Left lobe of liver (tissue), 2 donors: ENCODE measurements around the gene OPN1SW. TPM values are rescaled to one million over a fixed set of nuclear protein-coding genes. Genes with fewer than 3 reads are reported as not detected.

Source experiments
- ATAC-seq: fragments of 200-7000 bp; cut with Tn5 transposase; one replicate; pipeline ENCODE4 v1.9.1; 2020; ENCODE audit warnings: mild to moderate bottlenecking, moderate library complexity
- DNase-seq: peaks from one replicate; pipeline ENCODE4 v3.0.0-alpha.2; 2020; ENCODE audit warnings: low spot score
- total RNA-seq: library from RNA; stranded (reverse); gene quantifications from one replicate; pipeline ENCODE4 v1.2.1, GENCODE V29; 2021
- donor health status: DM: no; HTN: no; CAD: no; lungs with moderate emphysema.
- donor health status: DM: no; HTN: yes; CAD: no.

The OPN1SW gene
- total RNA-seq, 1 donor from 2014 or later: not detected

DNA sequence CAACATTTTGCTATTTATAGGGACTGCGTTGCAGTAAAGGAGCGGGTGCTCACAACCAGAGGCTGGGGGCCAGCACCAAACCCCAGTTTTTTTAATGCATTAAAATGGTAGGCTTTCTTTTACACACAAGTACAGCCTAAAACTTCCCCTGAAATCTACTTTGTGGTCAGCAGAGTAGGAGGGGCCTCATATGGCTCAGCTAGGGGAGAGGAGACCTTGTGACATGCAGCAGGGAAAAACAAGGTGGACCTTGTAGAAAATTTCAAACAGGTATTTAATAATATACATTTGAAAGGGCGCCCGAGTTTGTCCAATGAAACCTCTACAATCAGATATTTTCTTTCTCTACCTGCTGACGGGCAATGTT, 17.6 kb upstream of the OPN1SW start:
- DNase-seq (no peak), ATAC-seq (no peak)

DNA sequence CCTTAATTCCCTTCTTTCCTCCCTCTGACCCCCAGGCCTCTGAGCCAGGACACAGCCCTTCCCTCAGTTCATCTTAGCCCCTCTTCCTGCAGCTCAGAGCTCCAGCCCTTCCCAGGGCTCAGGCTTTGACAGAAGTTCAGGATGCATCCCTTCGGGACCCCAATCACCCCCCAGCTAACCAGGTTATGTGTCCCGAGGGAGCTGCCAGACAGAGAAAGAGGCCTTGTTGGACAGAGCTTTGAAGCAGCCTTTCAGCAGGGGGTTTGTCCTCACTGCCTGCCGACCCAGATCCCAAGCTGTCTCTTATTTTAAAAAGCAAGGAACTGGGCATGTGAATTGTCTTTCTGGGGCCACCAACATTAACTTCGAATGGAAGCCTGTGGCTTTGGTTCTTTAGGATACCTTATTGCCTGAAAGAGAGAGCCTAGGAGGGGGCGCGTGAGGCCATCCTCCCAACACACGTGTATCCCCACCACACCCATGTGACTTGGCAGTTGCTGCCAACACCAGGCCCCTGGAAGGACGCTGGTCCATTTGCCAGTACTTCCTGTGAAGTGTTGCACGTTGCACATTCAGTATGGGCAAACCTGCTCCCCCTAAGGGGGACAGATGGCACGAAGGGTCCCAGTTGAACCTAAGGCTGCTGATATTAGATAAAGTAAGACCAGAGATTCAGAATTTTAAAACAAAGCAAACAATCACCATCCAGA, 17.0 kb upstream of the OPN1SW start:
- DNase-seq: no peak
- ATAC-seq: no peak

DNA sequence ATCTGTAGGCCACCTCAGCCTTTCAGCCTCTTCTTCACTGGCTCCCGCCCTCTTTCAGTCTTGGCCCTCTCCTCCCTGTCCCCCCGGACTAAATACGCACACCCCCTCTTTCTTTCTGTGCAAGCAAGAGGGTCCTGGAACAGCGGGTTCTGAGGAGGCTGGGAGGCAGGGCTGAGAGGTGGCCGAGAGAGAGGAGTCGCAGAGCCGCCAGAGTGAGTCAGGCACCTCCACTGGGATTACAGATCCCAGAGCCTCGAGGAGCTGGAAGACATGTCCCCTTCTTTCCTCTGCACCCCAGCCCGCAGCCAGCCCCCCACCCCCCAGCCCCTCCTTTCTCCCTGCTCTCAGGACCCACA, 16.4 kb upstream of the OPN1SW start:
- DNase-seq: no peak
- no peak for ATAC-seq

DNA sequence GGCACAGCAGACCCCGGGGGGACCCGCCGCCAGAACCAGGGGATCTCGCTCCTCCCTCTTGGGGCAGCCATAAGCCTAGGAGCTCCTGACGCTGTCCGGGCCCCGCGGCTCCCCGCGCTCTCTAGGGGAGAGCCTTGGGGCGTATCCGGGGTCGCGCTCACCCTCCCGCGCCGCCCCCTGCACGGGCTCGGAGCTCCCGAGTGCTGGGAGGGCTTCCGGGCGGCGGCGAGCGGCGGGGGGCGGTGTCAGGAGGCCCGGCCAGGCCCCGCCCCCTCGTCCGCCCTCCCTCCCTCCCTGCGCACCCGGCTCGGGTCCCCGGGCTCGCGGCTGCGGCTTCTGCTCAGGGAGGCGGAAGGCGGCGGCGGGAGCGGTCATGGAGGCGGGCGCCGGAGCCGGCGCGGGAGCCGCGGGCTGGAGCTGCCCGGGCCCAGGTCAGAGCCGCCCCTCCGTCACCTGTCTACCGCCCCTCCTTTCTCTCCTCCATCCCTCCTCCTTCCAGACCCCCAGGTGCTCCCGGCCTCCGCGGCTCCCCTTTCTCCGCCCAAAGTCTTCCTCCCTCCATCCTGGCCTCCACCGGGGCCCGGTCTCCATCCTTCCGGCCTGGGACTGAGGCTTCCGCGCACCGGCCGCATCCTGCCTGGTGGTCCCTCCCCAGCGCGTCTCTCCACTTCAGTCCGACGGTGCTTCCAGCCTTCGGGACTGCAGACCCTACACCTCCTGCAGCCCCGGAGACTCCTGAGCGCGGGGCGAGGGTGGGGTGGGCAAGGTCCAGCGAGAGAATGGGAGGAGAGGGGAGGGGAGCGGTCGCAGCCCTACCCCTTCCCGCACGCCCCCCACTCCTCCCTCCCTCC, 15.8 kb upstream of the OPN1SW start, which contains the start of gene CCDC136:
TSS of gene CCDC136 (plus strand) at position 848 of the 851 bp plus-strand sequence. CDS start 444 bp downstream, outside the sequence.
- peak; percentile 66 for DNase-seq

DNA sequence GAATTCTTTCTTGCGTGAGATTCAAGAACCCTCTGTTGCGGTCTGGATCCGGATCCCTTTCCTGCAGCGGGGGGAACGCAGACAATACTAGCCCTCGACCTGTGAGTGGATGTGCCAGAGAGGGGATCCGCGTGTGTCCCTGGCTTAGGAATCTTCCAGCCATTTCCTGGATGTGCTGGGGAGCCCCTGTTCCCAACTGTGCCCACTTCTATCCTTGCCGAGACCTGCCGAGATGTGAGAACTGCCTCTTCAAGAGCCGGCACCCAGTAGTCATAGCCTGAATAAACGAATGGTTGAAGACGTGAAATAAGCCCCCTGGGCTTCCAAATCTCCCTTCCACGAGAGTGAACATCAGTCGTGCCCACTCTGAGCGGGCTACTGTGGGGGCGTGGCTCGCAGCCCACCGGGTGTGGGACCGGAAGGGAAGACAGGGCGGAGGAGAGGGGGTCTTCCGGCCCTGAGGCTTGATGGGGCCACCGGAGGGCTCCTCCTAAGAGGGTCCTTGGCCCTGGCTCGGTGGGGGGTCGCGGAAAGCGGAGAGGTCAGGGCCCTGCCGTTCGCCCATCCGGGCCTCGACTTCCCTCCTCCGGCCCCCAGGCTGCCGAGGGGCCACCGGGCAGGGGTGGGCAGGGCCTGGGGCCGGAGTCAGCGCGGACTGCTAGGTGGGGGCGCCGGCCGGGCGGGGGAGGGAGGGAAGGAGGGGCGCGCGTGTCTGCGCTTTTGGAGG, 14.9 kb upstream of the OPN1SW start:
- DNase-seq (no peak), ATAC-seq (no peak)

More for the DNA sequence above, 15.8 kb upstream of the OPN1SW start, which contains the start of gene CCDC136:
- ATAC-seq: peak; percentile 92

DNA sequence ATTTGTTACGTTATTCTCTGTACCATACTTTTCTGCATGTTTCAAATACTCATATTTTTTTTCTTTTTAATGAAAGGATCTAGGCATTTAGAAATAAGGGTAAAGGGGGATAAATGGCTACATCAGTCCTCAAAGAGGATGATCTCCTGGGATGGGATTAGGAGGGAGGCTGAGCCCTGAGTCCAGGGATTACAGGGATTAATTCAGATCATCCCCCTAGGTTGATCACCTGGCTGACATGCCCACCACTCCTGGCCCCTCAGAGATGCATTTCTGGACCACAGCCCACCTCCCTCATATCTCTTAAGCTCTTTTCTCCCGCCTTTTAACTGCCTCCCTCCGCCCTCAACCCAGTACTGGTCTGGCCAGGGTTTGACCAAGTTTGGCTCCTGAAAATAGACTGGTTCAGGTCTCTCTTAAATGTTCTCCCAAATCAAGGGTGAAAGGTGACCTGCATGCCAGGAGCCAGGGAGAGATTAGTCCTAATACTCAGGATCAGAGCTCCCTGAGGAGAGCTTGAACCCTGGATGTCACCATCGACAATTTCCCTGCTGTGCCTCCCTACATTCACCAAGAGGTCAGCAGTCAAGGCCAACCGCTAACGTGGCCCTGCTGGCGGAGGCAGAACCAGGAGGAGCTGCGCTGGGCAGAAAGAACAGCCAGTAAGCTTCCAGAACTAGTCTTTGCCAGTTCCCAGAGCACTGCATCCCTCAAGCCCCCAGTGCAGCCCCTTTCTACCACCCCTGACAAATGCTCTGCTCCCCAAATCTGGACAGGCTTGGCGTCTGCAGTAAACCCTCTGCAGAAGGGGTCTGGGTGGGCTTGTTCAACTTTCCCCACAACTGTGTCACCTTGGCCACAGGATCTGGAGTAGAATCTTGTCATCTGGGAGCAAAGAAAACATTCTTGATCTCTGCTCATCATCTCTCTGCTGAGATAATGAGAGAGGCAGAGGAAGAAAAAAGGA, 13.1 kb upstream of the OPN1SW start:
- ATAC-seq: no peak

DNA sequence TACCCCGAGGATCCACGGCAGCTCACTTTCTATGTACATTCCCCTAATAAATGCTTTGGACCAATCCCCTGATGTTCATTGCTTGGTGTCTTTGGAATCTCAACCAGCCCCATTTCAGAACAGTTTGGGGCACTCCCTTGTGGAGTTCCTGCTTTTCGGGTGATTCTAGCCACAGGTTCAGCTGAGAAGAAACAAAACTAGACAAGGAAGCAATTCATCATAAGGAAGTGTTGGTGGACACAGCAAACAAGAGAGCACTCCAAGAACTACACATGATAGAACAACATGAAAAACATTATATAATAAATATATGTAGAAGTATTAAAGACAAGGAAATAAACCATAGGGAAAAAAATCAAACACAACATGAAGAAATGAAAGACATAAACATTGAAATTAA, 10.1 kb upstream of the OPN1SW start:
- DNase-seq: no peak
- no peak for ATAC-seq

More for the DNA sequence above, 13.1 kb upstream of the OPN1SW start:
- no peak for DNase-seq

DNA sequence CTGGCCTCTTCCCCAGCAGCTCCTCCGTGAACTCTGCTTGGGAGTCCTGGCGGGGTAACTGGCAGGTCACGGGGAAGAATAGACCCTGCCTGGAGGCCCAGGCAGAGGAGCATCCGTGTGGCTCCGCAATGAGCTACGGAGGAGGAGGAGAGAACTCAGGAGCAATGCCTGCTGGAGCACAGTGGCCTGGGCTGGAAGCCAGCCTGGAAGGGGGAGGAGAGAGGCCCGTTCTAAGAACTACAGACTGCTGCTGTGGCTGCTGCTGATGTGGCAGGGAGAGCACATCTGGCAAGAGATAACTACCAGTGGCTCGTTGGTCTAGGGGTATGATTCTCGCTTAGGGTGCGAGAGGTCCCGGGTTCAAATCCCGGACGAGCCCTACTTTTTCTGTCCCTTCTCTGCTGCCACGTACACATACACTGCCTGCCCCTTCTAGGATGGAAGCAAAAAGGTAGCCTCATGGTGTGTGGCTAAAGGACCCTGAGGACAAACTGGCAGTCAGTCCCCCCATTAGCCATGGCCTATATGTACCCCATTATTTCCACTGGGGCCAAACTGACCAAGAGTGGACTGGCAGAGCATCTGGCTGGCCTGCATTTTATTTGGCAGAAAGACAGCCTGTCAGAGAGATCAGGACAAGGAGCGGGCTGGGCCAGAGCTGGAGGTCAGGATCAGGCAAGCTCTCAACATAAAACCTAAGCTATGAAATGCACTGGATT, 7.7 kb upstream of the OPN1SW start:
- peak; percentile 78 for ATAC-seq

DNA sequence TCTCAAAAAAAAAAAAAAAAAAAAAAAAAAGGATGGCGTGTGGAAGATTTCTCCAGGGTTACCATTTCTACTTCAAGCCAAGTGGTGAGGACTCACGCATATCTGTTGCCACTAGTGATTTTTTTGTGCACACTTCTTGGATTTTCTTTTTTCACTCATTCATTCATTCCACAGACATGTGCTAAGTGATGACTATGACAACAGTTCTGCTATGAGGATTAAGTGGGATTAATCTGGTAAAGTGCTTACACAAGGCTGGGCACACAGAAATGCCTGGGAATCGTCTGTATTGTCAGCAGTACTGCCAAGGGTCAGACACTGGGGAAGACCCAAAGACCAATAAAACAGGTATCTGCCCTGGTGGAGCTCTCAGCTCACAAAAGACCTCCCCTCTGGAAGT, 6.3 kb upstream of the OPN1SW start:
- DNase-seq (no peak), ATAC-seq (no peak)

More for the DNA sequence above, 7.7 kb upstream of the OPN1SW start:
- no peak for DNase-seq

DNA sequence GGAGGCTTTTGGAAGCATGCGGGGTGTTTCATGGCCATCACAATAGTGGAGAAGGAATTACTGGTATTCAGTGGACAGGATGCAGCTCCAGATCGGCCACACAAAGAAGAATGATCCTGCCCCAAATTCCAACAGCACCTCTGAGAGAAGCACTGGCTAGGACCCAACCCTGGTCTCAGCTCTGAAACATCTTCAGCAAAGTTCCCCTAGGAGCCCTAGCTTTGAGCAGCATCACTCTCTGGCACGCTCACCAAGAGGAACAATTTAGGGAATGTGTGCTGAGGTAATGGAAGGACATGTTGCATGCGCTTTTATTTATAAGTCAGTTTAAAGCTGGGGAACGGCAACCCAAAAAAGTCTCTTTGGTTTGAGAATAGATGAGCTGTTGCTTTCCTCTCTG, 5.5 kb upstream of the OPN1SW start:
- ATAC-seq: no peak
- DNase-seq: no peak

DNA sequence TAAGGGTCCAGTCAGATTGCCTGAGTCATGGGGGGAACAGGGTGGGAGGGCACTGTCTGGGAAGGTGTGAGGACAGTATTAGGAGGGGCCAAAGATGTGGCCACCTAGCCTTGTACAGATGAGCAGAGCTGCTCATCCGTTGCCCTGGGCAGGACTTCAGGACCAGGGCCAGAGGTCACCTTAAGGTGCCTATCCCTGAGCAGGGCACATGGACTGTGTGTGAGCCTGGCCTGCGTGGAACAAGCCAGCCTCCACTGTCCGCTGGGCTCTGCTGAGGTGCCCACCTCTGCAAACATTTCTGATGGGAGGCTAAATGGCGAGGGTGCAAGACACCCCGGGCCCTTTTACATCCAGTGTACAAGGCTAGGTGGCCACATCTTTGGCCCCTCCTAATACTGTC, 3.4 kb upstream of the OPN1SW start:
- ATAC-seq (no peak), DNase-seq (no peak)

DNA sequence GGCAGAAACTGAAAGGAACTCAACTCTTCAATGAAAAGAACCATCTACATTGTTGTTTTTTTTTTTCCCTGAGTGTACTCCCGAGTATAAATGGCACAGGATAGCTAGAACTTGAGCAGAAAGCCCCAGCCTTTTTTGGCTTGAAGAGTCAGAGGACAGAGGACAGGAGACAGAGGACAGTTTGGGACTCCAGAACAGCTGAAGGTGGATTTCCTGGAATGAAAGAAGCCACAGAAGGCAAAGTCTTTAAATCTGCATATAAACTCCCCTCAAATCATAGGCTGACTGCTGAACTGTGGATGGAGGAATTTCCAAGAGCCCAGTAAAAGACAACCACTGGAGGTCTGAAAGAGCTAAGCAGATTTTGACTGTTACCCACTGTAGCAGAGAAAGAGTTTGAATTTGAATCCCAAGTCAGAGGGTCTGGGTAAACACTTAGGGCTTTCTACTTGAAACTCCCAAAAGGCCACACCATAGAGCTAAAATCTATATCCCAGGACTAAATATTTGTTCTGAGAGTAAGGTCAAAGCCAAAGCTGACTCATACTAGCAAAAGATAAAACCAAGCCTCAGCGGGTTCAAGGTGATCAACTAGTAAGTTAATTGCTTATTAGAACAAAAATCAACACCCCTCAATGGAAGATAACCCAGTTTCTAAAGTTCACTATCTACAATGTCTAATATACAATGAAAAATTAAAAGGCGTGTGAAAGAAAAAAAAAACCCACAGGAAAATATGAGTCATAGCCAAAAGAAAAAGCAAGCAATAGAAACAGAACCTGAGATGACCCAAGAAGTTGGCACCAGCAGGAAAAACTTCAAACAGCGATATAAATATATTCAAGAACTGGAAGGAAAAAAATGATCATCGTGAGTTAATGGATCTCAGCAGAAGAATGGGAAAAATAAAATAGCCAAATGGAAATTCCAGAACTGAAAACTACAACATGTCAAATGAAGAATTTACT, 1.8 kb upstream of the OPN1SW start:
- ATAC-seq (no peak), DNase-seq (no peak)

DNA sequence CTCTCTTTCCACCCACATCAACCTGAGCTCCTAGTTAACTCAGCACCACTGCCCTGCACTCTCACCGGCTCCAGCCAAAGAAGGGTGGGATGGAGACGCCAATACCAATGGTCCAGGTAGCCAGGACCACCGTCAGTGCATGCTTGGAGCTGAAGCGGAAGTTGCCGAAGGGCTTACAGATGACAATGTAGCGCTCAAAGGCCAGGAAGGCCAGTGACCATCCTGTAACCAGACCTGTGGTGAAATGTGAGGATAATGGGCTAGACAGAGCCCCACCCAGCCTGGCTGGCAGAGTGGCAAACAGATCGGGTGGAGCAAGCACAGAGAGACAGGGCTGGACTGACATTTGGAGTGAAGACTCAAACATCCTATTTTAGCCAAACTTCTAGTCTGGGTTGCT, 673 bp downstream of the OPN1SW start:
- ATAC-seq: peak; percentile 47
- DNase-seq: no peak

DNA sequence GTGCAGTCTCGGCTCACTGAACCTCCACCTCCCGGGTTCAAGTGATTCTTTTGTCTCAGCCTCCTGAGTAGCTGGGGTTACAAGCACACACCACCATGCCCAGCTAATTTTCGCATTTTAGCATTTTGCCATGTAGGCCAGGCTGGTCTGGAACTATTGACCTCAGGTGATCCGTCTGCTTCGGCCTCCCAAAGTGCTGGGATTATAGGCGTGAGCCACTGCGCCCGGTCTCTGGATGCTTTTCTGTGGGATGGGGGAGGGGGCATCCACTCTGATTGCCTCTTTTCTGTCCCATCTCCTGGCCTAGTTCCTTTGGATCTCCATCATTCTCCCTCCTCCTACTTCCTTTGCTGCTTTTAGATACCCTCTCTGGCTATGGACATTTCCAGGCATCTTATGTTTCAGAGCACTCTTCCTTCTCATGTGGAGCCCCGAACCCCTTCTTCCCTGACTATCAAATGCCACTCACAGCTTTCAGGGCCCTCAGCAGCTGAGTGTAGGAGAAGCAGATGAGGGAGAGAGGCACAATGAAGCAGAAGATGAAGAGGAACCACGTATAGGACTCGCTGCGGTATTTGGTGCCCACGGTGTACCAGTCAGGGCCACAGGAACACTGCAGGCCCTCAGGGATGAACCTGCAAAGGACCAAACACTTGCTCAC, 1.4 kb downstream of the OPN1SW start:
- DNase-seq (no peak), ATAC-seq (peak; percentile 14)

DNA sequence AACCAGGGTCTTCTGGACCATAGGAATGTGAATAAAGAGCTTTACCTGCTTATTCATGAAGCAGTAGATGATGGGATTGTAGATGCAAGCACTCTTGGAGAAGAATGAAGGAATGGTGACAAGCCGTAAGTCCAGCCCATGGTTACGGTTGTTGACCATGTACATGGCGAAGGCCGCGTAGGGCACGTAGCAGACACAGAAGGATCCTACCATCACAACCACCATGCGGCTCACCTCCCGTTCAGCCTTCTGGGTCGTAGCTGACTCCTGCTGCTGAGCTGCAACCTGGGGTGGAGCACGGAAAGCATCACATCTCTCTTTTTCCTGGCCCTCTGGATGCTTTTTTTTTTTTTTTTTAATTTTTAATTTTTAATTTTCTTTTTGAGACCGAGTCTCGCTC, 2.0 kb downstream of the OPN1SW start:
- no peak for ATAC-seq
- DNase-seq: no peak

DNA sequence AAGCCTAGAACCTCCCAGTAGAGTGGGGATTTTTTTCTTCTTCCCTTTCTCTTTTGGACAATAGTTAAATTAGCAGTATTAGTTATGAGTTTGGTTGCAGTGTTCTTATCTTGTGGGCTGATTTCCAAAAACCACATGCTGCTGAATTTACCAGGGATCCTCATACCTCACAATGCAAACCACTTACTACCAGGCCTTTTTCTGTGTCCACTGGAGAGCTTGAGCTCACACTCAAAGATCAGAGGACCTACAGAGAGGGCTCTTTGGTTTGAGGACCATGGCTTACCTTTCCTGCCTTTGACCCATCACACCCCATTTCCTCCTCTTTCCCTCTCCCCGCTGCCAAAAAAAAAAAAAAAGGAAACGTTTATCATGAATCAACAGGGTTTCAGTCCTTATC, 5.4 kb downstream of the OPN1SW start:
- ATAC-seq (no peak), DNase-seq (no peak)

DNA sequence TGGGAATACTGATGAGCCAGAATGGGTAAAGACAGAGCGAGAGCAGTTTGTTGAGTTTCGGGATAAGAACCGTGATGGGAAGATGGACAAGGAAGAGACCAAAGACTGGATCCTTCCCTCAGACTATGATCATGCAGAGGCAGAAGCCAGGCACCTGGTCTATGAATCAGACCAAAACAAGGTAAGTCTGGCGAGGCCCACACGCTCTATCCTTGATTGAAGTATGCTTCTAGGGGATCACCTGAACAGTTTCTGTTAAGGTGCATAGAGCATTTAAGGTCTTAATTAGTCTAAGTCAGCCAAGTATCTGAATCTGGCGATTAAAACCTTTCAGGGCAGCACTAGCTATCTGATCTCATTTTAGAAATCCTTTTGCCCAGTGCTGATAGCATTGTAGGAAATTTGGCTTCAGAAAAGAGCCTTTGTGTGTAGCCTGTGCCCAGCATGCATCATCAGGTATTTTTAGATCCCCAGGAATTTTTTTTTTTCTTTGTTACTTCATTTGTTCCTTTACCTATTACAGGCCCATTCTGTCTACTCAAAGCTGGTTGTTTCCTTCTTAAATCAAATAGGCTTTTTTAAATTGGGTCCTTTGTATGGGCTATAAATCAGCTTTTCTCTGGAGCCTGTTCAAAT, 8.0 kb downstream of the OPN1SW start:
- ATAC-seq: no peak
- DNase-seq: no peak

DNA sequence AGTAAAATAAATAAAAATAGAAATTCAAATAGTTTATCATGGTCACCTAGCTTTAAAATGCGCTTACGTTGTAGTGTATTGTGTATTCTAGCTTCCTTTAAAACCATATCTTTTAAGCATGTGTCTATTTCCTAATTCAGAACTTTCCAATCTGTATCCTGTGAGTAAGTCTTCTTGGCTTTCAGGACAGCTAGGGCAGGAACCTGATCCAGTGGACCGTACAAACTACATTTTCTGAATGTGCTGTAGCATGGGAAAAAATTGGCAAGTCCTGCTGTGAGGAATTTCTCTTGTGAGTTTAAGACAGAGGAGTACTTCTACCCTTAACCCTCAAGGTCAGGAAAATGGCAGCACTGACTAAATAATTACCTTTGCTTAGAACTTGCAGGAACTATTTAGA, 12.1 kb downstream of the OPN1SW start:
- DNase-seq (no peak), ATAC-seq (no peak)
